Occipital lobe (tissue), 2 donors: ENCODE results near the gene PDZD2. TPM values are rescaled to one million over a fixed set of nuclear protein-coding genes. Genes with fewer than 3 reads are reported as not detected.
"Not testable (repeated sequence)": the region's sequence is repeated elsewhere in the genome, so short reads cannot be mapped to it uniquely, and the experiment has no call there.

Experiments
- DNase-seq: peaks from one replicate; lab custom pipeline; 2025; lab: John Stamatoyannopoulos, UW
- total RNA-seq: library from RNA; depleted of rRNA; stranded (reverse); fragments of >200 nt; gene quantifications from one replicate; pipeline ENCODE4 v1.2.3, GENCODE V29; 2014

Gene PDZD2
- 22.0 TPM for total RNA-seq

GRCh38 chr5:31638748-31639418 lies at the start of gene PDZD2:
TSS of gene PDZD2 (plus strand) at chr5:31639131.
- peak; percentile 83 for DNase-seq

DNA sequence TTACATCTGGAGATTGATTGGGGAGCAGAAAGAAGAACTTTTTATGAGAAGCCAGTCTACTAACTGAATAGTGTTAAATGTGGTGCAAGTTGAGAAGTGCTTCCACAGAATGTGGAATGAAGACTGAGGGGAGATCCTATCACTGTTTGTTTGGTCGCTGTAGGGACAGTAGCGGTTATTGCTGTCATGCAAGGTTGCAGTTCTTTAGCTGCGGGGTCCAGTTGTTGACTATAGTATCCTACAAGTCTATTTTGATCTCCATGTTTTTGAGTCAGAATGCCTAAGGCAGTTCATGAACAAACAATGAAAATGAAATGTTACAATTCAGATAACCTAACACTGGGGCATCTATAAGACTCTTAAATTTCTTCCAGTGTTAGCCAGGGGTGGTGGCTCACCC lies 45.3 kb upstream of the PDZD2 start:
- no peak for DNase-seq

- no peak for DNase-seq
Measured at GRCh38 chr5:31596354-31596753, 42.6 kb upstream of the PDZD2 start.

DNA sequence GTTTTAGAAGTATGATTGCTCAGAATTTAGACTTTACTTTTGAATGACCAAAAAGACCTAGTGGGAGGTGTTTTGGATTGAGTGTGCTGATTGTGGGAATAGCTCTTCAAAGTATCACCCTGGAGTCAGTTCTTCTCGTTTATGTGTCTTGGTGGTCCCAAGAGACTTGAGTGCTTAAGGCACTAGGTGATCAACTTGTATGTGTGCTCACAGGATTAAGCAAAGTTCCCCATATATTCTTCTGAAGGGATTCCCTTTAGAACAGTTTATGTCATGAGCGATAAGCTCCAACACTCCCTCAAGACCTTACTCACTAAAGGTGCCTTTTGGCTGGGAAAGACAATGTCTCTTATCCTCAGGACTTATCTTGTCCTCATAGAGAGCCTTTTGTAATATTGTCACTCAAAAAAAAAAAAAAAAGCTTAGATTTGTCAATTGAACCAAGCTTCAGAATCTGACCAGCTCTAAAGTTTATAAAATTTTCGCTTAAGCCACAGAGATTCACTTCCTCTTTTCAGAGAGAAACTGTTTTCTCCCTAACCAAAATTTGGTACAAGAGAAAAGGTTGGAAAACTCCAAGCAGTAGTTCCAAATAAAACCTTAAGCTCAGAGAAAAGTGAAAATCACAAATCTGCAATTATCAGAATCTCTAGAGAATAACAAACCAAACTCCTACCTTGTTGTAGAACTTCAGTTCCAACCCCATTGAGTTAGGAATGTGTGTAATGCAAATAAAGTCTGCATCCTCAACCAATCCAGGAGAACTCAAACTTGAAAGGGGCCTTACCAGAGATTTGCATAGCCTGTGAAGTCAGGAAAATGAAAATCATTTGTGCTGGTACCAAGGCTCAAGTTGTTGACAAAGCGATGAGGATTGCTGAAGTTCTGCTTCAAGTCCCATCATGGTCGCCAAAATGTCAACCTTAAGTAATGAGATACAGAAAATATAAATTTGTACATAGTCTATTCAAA lies 40.0 kb upstream of the PDZD2 start:
- no peak for DNase-seq

GRCh38 chr5:31602305-31602704 lies 36.6 kb upstream of the PDZD2 start:
- not testable (repeated sequence) for DNase-seq

GRCh38 chr5:31604240-31604639 lies 34.7 kb upstream of the PDZD2 start:
- DNase-seq: no peak

DNA sequence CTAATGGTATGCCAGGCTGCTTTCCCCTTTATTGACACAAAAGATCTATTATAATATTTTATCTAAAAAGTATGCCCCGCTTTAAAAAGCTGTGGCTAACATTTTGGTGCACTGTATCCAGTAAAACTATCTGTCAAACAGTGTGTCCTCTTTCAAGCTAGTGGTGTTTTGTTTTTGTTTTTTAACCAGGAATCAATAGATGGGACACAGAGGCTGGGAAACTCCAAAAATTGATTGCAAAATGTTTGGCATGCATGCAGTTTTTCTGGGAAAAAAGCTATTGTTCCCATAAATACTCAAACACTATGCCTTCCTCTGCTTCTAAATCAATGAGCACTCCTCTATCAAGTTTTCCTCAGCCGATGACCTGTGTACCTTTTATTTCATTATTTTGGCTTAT lies 34.3 kb upstream of the PDZD2 start:
- DNase-seq: no peak

DNA sequence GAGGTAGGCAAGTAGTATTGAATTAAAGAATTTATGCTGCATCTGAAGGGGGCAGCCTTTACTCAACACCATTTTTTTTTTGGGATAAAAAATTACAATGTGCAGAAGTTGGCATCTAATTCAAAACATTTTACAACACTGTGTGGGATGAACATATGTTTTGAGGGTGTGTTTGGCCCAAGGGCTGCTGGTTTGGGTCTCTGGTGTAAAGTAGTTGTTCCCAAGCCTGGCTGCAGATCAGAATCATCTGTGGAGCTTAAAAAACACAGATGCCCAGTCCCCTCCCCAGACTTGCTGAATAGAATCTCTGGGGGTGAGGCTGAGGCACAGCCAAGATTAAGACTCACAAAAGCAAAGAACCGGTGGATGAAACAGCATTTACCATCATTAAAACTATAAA lies 33.0 kb upstream of the PDZD2 start:
- no peak for DNase-seq

- no peak for DNase-seq
Measured at GRCh38 chr5:31607546-31607945, 31.4 kb upstream of the PDZD2 start.

DNA sequence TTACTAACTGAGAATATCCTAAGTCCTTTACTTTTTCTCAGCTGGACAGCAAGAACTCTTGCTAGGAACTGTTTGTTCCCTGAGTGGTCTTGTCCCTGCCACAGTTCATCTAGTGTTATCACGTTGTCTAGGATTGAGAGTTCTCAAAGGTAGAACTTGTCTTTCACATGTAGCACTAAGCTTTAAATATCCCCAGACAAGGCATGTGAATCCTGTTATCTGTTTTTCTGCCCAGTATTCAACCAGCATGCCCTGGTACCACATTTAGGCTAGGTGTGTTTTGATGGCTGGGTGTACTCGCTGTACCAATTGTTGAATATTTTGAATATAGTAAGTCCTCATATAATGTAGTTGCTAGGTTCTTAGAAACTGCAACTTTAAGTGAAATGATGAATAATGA lies 27.9 kb upstream of the PDZD2 start:
- DNase-seq: no peak

- DNase-seq: no peak
Measured at GRCh38 chr5:31613651-31614050, 25.3 kb upstream of the PDZD2 start.

- no peak for DNase-seq
Measured at GRCh38 chr5:31614151-31615020, 24.5 kb upstream of the PDZD2 start.

DNA sequence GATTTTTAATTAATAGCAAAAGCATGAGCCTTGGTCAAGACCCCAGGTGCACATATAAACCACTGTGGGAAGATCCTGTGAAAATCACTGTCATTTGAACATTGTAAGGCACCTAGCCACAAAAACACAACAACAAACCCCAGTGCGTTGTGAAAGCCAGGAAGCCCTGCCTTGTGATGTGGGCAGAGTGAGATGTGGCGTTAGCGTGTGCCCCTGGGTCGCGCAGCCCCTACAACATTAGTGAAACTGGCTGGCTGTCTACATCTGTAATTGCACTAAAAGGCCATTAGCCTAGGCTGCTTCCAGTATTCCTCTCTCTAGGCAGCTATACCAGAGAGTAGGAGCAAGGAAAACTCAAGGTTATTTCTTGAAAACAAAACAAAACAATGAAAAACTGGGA lies 21.1 kb upstream of the PDZD2 start:
- no peak for DNase-seq

GRCh38 chr5:31620026-31620425 lies 18.9 kb upstream of the PDZD2 start:
- no peak for DNase-seq

GRCh38 chr5:31623249-31623648 lies 15.7 kb upstream of the PDZD2 start:
- DNase-seq: no peak

DNA sequence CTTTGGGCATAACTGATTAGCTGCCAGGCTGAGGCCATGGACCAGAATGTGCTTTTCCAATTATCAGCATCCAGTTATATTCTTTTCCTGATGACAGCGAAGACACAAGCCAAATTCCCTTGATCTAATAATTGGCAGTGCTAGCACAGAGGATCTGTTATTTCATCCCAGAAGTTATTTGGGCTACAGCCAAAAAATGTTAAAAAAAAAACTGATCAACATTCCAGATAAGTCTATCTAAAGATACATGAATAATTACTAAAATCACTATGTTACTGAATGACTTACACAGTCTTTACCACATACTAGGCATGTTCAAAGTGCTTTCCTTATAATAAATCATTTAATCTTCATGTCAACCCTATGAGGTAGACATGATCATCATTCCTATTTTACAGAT lies 13.5 kb upstream of the PDZD2 start:
- DNase-seq: no peak

DNA sequence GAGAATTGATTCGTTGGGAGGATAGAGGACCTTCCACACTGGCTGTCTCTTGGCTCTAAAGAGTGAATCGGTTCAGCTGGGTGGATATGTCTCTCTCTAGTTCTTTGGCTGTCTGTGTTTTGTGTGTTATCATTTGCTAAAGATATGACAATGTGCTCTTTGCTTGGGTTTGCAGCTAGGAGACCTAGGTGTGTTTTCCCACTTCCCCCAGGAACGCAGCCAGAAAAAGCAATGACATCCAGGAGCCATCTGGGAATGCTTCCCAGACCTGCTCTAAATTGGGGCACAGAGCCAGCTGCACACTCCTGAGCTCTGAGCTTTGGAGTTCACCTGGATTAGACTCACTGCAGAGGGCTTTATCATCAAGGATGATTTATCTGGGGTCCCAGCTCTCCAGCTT lies 12.8 kb upstream of the PDZD2 start:
- no peak for DNase-seq

GRCh38 chr5:31626604-31627234 lies 12.2 kb upstream of the PDZD2 start:
- no peak for DNase-seq

GRCh38 chr5:31630931-31631330 lies 8.0 kb upstream of the PDZD2 start:
- DNase-seq: no peak

GRCh38 chr5:31632460-31632859 lies 6.5 kb upstream of the PDZD2 start:
- DNase-seq: no peak

DNA sequence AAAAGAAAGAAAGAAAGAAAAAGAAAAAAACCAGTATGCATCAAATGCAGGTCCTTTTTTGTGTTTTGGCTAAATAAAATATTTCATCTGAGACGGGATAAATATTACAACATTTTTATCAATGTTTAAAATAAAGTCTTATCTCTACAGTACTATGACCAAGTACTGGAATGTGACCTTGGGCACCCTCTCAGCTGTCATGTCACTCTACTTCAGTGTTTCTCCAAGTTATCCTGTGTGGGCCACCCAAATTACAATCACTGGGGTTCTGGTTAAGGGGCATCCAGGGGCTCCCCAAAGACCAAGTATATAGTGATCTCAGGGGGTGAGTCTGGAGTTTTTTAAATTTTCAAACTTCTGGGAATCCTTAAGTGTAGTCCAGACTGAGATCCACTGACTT lies 3.5 kb upstream of the PDZD2 start:
- DNase-seq: no peak
